ENCODE results near the gene LRCH1. TPM values are rescaled to one million over a fixed set of nuclear protein-coding genes. Genes with fewer than 3 reads are reported as not detected.

The LRCH1 gene
- total RNA-seq, 2 donors from 2014 or later, result 18.4 to 21.5 TPM

DNA sequence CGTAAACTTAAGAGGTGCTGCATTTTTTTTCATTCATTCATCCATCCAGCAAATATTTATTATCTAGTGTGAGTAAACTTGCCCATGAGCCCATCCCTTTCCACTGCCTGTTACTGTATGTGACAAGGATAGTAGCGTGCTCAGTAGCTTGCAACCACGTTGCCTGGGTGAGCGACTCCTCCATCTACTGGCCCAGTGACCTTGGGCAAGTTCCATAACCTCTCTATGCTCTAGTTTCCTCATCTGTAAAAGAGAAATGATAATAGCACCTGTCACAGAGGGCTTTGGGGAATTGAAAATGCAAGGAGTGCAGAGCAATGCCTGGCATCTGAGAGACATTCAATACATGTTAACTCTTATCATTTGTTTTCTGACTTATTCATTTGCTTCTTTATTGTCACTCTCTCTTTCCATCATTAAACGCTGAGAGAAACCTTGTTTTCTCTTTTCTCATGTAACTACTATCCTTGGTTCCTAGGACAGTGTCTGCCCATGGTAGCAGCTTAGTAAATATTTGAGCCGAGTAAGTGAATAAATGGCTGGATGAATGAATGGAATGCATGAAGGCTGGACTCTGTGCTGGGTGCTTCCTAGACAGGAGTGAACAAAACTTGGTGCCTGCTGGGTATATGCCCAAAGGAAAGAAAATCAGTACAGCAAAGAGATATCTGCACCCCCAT lies 19.9 kb downstream of the LRCH1 start:
- H3K27me3 Mint-ChIP-seq (ENCODE audit: low read depth), result no peaks in the 10 kb centered on the region
- no peak for DNase-seq
- H3K27ac Mint-ChIP-seq, result no peak overlapping the region
- H3K9me3 Mint-ChIP-seq, result no peaks in the 10 kb centered on the region
- no peak overlapping the region for H3K4me3 Mint-ChIP-seq
- ATAC-seq (replicated peaks in 1 of 2), result no peak
- H3K4me1 Mint-ChIP-seq (ENCODE audit: low read depth), result peaks cover 45% of the 10 kb centered on the region
- H3K36me3 Mint-ChIP-seq (ENCODE audit: insufficient read depth in 2 of 2), result no peaks in the 10 kb centered on the region

DNA sequence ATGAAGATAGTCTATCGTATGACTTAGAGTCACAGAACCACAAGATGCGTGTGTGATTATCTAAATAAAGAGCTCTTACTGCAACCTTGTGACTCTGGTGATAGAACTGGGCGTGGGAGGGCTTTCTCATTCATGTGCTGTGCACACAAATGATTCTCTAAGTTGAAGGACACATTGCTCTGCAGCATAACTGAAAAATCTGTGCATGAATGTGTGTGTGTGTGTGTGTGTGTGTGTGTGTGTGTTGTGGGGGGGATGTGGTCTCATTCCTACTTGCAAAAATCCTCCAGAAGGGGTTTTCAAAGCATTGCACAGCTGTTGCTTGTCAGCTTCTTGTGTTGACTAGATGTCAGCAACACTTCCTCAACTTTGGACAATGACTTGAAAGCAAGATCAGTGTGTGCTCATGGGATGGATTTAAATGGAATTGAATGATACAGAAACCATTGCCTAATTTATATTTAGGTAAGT lies 22.4 kb downstream of the LRCH1 start:
- peak in 1 of 2 donors; percentile 17 for DNase-seq
- H3K27me3 Mint-ChIP-seq (ENCODE audit: low read depth), result no peaks in the 10 kb centered on the region
- H3K27ac Mint-ChIP-seq, result no peak overlapping the region
- no peak overlapping the region for H3K4me3 Mint-ChIP-seq
- ATAC-seq (replicated peaks in 1 of 2), result peak in 1 of 2 donors; percentile 24
- H3K4me1 Mint-ChIP-seq (ENCODE audit: low read depth), result peaks cover 68% of the 10 kb centered on the region
- no peaks in the 10 kb centered on the region for H3K9me3 Mint-ChIP-seq
- no peaks in the 10 kb centered on the region for H3K36me3 Mint-ChIP-seq (ENCODE audit: insufficient read depth in 2 of 2)

DNA sequence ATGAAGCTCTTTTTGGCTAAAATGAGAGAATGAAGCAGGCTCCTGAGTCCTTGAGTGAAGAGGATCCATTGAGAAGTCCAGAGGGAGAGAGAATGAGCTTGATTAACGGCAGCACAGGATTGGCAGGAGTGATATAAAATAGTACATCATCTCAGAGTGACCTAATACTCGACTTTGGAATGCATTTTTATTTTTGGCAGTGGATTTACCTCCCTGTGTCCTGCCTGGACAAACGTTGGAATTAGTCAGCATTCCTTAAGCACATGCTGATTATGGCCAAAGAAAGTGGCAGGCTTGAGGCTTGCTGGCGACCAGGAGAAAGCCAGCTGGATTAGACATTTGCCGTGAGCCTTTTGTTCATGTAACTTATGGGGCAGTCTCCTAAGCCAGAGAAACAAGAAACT lies 22.9 kb downstream of the LRCH1 start:
- DNase-seq, result no peak
- no peaks in the 10 kb centered on the region for H3K27me3 Mint-ChIP-seq (ENCODE audit: low read depth)
- H3K4me3 Mint-ChIP-seq, result no peak overlapping the region
- no peaks in the 10 kb centered on the region for H3K9me3 Mint-ChIP-seq
- H3K27ac Mint-ChIP-seq, result no peak overlapping the region
- H3K36me3 Mint-ChIP-seq (ENCODE audit: insufficient read depth in 2 of 2), result no peaks in the 10 kb centered on the region
- ATAC-seq (replicated peaks in 1 of 2), result no peak
- peaks cover 67% of the 10 kb centered on the region for H3K4me1 Mint-ChIP-seq (ENCODE audit: low read depth)

DNA sequence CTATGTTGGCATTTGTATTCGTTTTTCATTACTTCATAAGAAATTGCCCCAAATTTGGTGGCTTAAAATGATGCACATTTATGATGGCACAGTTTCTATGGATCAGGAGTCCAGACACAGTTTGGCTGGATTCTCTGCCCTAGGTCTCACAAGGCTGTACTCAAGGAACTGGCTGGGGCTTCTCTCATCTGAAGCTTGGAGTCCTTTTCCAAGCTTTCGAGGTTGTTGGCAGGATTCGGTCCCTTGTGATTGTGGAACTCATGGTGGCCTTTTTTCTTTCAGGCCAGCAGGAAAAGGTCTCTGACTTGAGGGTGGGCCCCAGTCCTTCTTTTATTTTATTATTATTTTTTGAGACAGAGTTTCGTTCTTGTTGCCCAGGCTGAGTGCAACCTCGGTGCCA lies 23.8 kb downstream of the LRCH1 start:
- Mint-ChIP-seq H3K27ac (no peak overlapping the region), H3K27me3 (ENCODE audit: low read depth) (no peaks in the 10 kb centered on the region), H3K4me1 (ENCODE audit: low read depth) (peaks cover 59% of the 10 kb centered on the region), H3K36me3 (ENCODE audit: insufficient read depth in 2 of 2) (no peaks in the 10 kb centered on the region), H3K4me3 (no peak overlapping the region), H3K9me3 (no peaks in the 10 kb centered on the region)
- no peak for ATAC-seq (replicated peaks in 1 of 2)
- no peak for DNase-seq

DNA sequence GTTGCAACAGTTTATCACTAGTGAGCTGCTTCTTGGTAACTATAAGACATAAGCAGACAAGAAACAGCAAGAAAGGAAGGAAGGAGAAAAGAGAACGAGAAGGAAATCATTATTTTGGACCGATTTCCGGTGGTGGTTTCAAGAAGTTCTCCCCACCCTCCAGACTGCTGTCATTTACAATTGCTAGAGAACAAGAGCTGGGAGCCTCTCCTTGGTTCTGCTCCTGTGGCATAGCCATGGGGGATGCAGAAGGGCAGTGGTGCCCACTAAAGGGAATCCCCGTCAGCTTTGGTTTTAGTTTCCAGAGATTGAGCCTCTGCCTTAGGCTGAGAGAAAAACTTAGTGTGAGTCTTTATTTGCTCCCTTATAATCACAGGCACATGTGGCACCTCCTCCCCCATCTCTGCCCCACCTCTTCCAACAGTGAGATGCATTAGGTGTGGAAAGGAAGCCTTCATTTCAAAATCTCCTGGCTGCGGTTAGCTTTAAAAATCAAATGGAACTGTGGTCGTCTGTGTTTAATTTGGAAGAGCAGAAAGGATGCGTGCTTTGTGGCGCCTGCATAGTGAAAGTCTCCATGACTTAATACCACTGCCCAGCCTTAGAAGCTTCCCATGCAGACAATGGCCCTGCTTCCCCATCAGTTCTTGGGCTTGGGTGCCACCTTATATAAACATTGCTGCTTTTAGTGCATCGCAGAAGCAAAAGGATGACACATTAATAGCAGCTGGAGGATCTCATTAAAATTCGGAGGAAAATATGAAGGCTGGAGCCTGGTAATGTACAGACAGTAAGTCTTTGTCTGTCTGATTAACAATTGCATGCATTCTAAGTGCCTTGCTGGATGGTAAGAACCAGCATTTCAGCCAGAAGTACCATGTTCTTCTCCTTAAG lies 25.0 kb downstream of the LRCH1 start:
- Mint-ChIP-seq H3K27ac (no peak overlapping the region), H3K9me3 (no peaks in the 10 kb centered on the region), H3K27me3 (ENCODE audit: low read depth) (no peaks in the 10 kb centered on the region), H3K4me3 (peak overlapping the region; percentile 5 to 75), H3K4me1 (ENCODE audit: low read depth) (peaks cover 57% of the 10 kb centered on the region), H3K36me3 (ENCODE audit: insufficient read depth in 2 of 2) (no peaks in the 10 kb centered on the region)
- DNase-seq (no peak), ATAC-seq (replicated peaks in 1 of 2) (peak; percentile 30 to 38)

DNA sequence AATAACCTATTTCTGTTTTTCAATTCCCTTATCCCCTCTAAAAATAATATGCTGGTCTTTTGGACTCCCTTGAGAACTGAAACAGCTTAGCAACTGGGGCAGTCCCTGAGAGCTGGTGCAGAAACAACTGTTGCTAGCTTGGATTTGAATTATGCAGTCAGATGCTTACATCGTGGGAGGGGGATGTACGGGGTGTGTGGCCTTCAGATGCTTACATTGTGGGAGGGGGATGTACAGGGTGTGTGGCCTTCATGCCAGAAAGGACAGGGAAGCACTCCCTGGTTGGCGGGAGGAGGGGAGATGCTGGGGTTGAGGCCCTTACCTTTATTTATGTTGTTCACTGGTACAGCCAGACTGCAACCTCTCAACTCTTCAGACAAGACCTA lies 25.6 kb downstream of the LRCH1 start:
- Mint-ChIP-seq H3K4me3 (peak overlapping the region; percentile 5 to 75), H3K36me3 (ENCODE audit: insufficient read depth in 2 of 2) (no peaks in the 10 kb centered on the region), H3K9me3 (no peaks in the 10 kb centered on the region), H3K27ac (no peak overlapping the region), H3K27me3 (ENCODE audit: low read depth) (no peaks in the 10 kb centered on the region), H3K4me1 (ENCODE audit: low read depth) (peaks cover 57% of the 10 kb centered on the region)
- ATAC-seq (replicated peaks in 1 of 2) (peak; percentile 68 to 79), DNase-seq (peak in 1 of 2 donors; percentile 19)

DNA sequence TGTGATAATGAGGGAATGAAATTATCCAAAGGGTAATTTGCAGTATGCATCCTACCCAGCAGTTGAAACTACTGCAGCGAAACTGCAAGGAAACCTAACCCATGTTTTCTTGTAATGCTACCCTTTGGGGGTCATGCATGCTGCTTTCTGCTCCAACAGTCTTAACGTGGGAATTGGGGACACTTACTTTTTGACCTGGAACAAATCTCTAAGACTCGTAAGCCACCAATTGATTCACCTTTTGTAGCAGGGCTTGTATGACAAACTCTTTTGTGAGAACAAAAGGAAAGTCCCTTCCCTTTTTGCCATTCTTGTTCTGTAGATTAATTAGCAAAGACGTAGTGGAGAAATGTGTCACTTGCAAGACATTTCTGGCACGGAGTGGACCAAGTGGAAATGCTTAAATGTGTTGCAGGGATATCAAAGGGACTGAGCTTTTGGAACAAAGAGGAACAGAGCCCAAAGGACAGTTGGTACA lies 27.4 kb downstream of the LRCH1 start:
- ATAC-seq (replicated peaks in 1 of 2), result peak; percentile 49 to 61
- Mint-ChIP-seq H3K9me3 (no peaks in the 10 kb centered on the region), H3K4me3 (peak overlapping the region; percentile 11 to 25), H3K4me1 (ENCODE audit: low read depth) (peaks cover 63% of the 10 kb centered on the region), H3K27ac (peak overlapping the region; percentile 69), H3K36me3 (ENCODE audit: insufficient read depth in 2 of 2) (no peaks in the 10 kb centered on the region), H3K27me3 (ENCODE audit: low read depth) (no peaks in the 10 kb centered on the region)
- DNase-seq, result no peak

DNA sequence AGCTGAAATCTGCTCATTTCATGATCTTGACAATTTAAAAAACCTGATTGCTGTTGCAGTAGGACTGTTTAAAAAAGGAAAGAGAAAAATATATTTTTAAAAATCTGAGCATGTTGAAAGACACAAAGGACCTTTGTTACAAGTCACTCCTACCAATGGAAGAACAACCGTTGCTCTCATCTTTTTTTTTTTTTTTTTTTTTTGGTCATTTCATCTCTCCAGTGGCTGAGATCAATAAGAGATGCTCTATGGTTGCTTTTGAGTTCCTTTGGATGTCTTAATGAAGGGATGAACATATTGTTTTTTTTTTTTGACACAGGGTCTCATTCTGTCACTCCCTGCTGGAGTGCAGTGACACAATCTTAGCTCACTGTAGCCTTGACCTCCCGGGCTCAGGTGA lies 29.2 kb downstream of the LRCH1 start:
- Mint-ChIP-seq H3K27me3 (ENCODE audit: low read depth) (no peaks in the 10 kb centered on the region), H3K36me3 (ENCODE audit: insufficient read depth in 2 of 2) (no peaks in the 10 kb centered on the region), H3K9me3 (no peaks in the 10 kb centered on the region), H3K27ac (no peak overlapping the region), H3K4me1 (ENCODE audit: low read depth) (peaks cover 72% of the 10 kb centered on the region), H3K4me3 (no peak overlapping the region)
- DNase-seq, result no peak
- no peak for ATAC-seq (replicated peaks in 1 of 2)

DNA sequence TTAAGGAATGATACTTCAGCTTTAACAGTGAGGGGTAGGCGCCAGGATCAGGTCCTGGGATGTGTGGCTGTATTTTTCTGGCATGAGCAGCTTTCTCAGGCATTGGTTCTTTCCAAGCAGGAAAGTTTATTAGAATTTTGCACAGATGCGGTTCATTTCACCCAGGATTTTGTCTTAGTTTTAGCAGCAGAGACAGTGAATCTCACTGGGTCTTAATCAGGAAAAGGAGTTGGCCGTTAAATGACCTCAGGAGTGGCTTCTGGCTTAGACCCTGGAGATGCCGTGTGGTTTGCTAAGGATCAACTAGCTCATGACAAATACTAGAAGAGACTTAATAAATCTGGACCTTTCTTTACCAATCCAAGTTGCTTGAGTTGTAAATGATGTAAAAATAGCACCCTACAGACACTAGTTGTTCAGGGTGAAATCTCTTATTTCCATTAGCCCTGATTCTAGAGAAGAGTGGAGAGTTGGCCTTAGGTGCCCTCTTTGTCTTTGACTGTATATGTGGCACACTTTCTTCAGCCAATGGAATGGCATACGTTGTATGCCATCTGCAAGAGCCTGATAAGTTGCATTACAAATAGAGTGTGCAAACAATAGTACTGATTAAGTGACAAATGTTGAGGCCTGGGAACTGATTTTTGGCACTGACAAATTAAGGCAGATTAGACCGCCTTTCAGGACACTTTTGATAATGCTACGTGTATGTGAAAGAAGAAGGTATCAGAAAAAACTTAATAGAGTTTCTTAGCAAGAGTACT lies 34.0 kb downstream of the LRCH1 start:
- H3K4me3 Mint-ChIP-seq, result no peak overlapping the region
- H3K4me1 Mint-ChIP-seq (ENCODE audit: low read depth), result peaks cover 64% of the 10 kb centered on the region

DNA sequence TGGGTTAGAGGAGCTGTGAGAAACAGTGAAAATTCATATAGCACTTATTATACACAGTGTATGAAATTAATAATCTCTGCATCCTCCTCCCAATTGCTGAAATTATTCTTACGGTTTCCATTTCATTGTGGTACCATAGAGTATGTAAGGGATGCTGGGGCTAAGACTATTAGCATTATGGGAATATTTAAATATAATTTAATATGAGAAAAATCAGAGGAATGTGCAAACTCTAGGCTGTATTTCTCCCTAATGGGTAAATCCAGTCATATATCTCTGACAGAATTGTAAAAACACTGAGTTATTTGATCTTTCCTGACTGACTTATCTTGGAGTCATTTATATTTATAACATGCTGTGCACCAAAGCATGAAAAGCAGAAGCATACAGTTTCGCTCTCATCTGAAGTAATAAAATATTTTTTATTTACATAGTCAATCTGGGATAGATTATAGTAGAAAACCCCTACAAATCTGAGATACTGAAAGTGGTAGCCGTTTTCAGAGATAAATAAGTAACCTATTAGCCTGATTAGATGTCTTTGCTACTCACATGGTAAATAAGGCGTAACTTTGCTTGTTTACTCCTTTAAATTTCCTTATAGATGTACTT lies 34.9 kb downstream of the LRCH1 start:
- no peaks in the 10 kb centered on the region for H3K36me3 Mint-ChIP-seq (ENCODE audit: insufficient read depth in 2 of 2)
- H3K9me3 Mint-ChIP-seq, result no peaks in the 10 kb centered on the region
- DNase-seq (no peak), ATAC-seq (replicated peaks in 1 of 2) (no peak)
- peaks cover 69% of the 10 kb centered on the region for H3K4me1 Mint-ChIP-seq (ENCODE audit: low read depth)
- H3K27ac Mint-ChIP-seq, result no peak overlapping the region
- peaks cover 7% of the 10 kb centered on the region for H3K27me3 Mint-ChIP-seq (ENCODE audit: low read depth)
- H3K4me3 Mint-ChIP-seq, result no peak overlapping the region

More for the DNA sequence above, 34.0 kb downstream of the LRCH1 start:
- Mint-ChIP-seq H3K27ac (no peak overlapping the region), H3K9me3 (no peaks in the 10 kb centered on the region), H3K36me3 (ENCODE audit: insufficient read depth in 2 of 2) (no peaks in the 10 kb centered on the region), H3K27me3 (ENCODE audit: low read depth) (no peaks in the 10 kb centered on the region)
- ATAC-seq (replicated peaks in 1 of 2), result no peak
- no peak for DNase-seq

DNA sequence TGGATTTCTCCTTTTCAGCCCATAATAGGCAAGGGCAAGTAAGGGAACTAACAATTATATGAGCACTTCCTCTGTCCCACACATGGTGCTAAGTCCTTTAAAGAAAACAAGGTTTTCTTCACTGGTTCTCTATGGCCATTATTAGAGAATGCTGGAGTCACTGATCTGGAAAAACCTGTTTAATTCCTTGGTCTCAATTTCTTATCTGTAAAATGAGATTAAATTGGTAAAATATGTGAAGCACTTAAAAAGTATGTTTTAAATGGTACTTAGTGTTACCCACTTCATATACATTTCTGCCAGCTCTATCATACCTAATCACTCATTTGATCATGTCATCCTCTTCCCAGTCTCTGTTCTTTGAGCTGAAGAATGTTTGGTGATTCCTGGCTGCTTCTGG lies 39.4 kb downstream of the LRCH1 start:
- H3K36me3 Mint-ChIP-seq (ENCODE audit: insufficient read depth in 2 of 2), result no peaks in the 10 kb centered on the region
- ATAC-seq (replicated peaks in 1 of 2) (no peak), DNase-seq (no peak)
- peaks cover 68% of the 10 kb centered on the region for H3K4me1 Mint-ChIP-seq (ENCODE audit: low read depth)
- peaks cover 7% of the 10 kb centered on the region for H3K27me3 Mint-ChIP-seq (ENCODE audit: low read depth)
- H3K9me3 Mint-ChIP-seq, result no peaks in the 10 kb centered on the region
- no peak overlapping the region for H3K4me3 Mint-ChIP-seq
- H3K27ac Mint-ChIP-seq, result no peak overlapping the region

DNA sequence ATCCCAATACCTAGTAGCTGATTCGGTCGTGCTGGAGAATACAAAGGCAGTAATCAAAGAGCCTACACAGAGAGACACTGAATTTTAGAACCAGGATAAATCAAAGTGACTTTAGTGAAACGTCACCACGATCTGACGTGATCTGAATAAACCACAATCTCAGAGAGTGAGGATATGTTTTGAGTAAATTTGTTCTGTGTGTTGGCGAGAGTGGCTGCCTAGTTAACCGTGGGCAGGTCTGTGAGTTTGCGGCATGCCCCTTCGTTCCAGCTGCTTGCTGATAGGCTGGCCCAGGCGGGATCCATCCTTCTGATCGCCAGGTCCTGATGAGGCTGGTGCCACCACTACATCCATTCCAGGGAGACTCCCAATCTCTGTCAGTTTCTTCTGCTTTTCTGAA lies 40.4 kb downstream of the LRCH1 start:
- Mint-ChIP-seq H3K4me1 (ENCODE audit: low read depth) (peaks cover 75% of the 10 kb centered on the region), H3K27me3 (ENCODE audit: low read depth) (peaks cover 7% of the 10 kb centered on the region), H3K36me3 (ENCODE audit: insufficient read depth in 2 of 2) (no peaks in the 10 kb centered on the region), H3K4me3 (peak overlapping the region; percentile 60 to 71), H3K27ac (peak overlapping the region; percentile 17), H3K9me3 (no peaks in the 10 kb centered on the region)
- ATAC-seq (replicated peaks in 1 of 2), result peak; percentile 98 to 99
- DNase-seq, result peak; percentile 69 to 70
